Measurements from ENCODE around the gene GFI1. TPM values are rescaled to one million over a fixed set of nuclear protein-coding genes. Genes with fewer than 3 reads are reported as not detected.

Gene GFI1
- total and polyA plus RNA-seq, 2 of the 8 experiments (the other 6 are each of a cell fraction or from before 2014, with no cell fraction given) = 0.08 to 0.17 TPM

DNA sequence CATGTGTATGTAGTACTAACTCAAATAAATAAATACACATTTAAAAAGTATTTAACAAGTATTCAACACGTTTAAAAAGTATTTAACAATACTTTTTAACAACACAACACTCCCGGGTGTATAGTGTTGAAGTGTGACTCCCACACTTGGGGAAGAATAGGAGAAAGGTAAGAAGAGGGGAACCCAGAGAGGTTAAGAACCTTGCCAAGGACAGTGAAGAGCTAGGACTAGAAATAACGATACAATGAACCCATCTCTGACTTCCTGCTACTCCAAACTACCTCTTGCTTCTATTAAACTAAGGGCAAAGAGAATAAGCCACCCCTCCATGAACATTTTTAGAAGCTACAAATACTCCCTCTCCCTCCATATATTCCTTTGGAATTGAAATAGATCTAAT, 1.7 kb upstream of the GFI1 start:
- WGBS, 2 experiments (ENCODE audit: extremely low coverage in 1 of 2, insufficient coverage in 1 of 2, insufficient read length in 1 of 2, insufficient replicate concordance in 2 of 2, low coverage in 1 of 2, low lambda C conversion rate in 2 of 2, missing lambda C conversion rate in 1 of 2) = 60% methylated on average over 3 of the region's 3 CpGs; no CpG with 5 or more reads in 1 of the 2 experiments
- H3K9ac ChIP-seq (replicated peaks in 1 of 4; ENCODE audit: extremely low read depth in 1 of 4, low read depth in 3 of 4, low read length in 3 of 4) = no peak overlapping the region
- H3K79me1 ChIP-seq (ENCODE audit: low read depth, low read length) = no peaks in the 10 kb centered on the region
- H2AFZ ChIP-seq (ENCODE audit: low read length) = no peak overlapping the region
- H3K36me3 ChIP-seq (ENCODE audit: control insufficient read depth in 2 of 4, insufficient read depth in 4 of 4, low read length in 3 of 4) = peaks cover 0 to 2% (median 0%) of the 10 kb centered on the region in 4 experiments; a peak in 1 of 8 replicates
- no peak overlapping the region for H3K18ac ChIP-seq (ENCODE audit: extremely low read depth, low read length)
- H2BK12ac ChIP-seq (ENCODE audit: low read depth, low read length) = no peak overlapping the region
- ChIA-PET CTCF (ENCODE audit: partially characterized antibody) (interaction anchor here (1.0 to 1.2 kb wide), 2 partner anchors 12 to 178 kb away, joined by 3 read pairs; no protein-coding TSS in a partner anchor), POLR2A (ENCODE audit: partially characterized antibody) (no interaction called here)
- H4K5ac ChIP-seq (ENCODE audit: insufficient read length, low read depth, low read length) = no peak overlapping the region
- peaks cover 21% of the 10 kb centered on the region; the same call in 1 of the 2 replicates for H3K23me2 ChIP-seq (ENCODE audit: low read depth, low read length)
- H3K27ac ChIP-seq (ENCODE audit: low read depth, low read length) = no peak overlapping the region
- H3K4me1 ChIP-seq (replicated peaks in 1 of 4; ENCODE audit: control insufficient read depth in 3 of 4, insufficient read depth in 4 of 4, low read length in 3 of 4) = peaks cover 0 to 21% (median 13%) of the 10 kb centered on the region in 4 experiments; a peak in 6 of 7 replicates
- H2AK5ac ChIP-seq (ENCODE audit: low read depth, low read length) = no peak overlapping the region
- H3K27me3 ChIP-seq (replicated peaks in 1 of 4; ENCODE audit: control insufficient read depth in 3 of 4, extremely low read depth in 1 of 4, insufficient read depth in 3 of 4, low read length in 3 of 4) = peaks cover 44 to 60% (median 55%) of the 10 kb centered on the region in 4 experiments
- no peak overlapping the region for H3K4me3 ChIP-seq (ENCODE audit: extremely low read depth in 1 of 4, insufficient read depth in 2 of 4, low read depth in 3 of 4, low read length in 4 of 4)
- DNase-seq (ENCODE audit: low read depth in 1 of 2, low spot score in 2 of 2) (no peak), FAIRE-seq (no peak)
- no peak overlapping the region for H2BK5ac ChIP-seq (ENCODE audit: low read depth, low read length)
- H4K8ac ChIP-seq (ENCODE audit: extremely low read depth, insufficient read depth, low read length) = no peak overlapping the region
- no peak overlapping the region for H2BK15ac ChIP-seq (ENCODE audit: low read length)
- H4K91ac ChIP-seq (replicated peaks; ENCODE audit: insufficient read length, low read length) = no peak overlapping the region
- no peak overlapping the region for H3K14ac ChIP-seq (ENCODE audit: insufficient read length)
- H3K79me2 ChIP-seq (ENCODE audit: control insufficient read depth in 1 of 2, insufficient read depth in 2 of 2, low read length in 2 of 2) = no peaks in the 10 kb centered on the region
- H4K20me1 ChIP-seq (replicated peaks in 1 of 2; ENCODE audit: control insufficient read depth in 1 of 2, insufficient read depth in 2 of 2, low read length in 2 of 2) = peaks cover 0 to 4% of the 10 kb centered on the region in 2 experiments
- no peak overlapping the region for H3K4me2 ChIP-seq (ENCODE audit: insufficient read depth in 1 of 2, low read depth in 2 of 2, low read length in 2 of 2)
- no peak overlapping the region for H3K56ac ChIP-seq (replicated peaks; ENCODE audit: insufficient read length, low read depth, low read length)
- no peak overlapping the region for H2BK20ac ChIP-seq (ENCODE audit: low read length)
- no peaks in the 10 kb centered on the region for H3K9me3 ChIP-seq (ENCODE audit: insufficient read depth in 2 of 2, low read depth in 1 of 2, low read length in 1 of 2)
- H2BK120ac ChIP-seq (replicated peaks; ENCODE audit: low read depth, low read length) = no peak overlapping the region
- no peak overlapping the region for H3K23ac ChIP-seq (ENCODE audit: insufficient read length)
- no peak overlapping the region for H3K4ac ChIP-seq (replicated peaks; ENCODE audit: insufficient read length, low read depth, low read length)
- TF ChIP-seq HDAC2 (IDR thresholded peaks at IDR 0.05; ENCODE audit: borderline replicate concordance in 1 of 2, low read depth in 2 of 2, low read length in 2 of 2) (no peak), SIRT6 (IDR thresholded peaks at IDR 0.05; ENCODE audit: low read length) (no peak), POLR2A (IDR thresholded peaks at IDR 0.05; ENCODE audit: control extremely low read depth in 1 of 2, low read depth in 2 of 2, low read length in 2 of 2) (no peak), TBP (IDR thresholded peaks at IDR 0.05; ENCODE audit: low read depth, low read length) (no peak), CBX8 (IDR thresholded peaks at IDR 0.05; ENCODE audit: borderline replicate concordance, low read depth, low read length) (no peak), MAFK (IDR thresholded peaks at IDR 0.05; ENCODE audit: low read depth, low read length) (no peak), PHF8 (conservative IDR thresholded peaks at IDR 0.05; ENCODE audit: low read depth, low read length) (no peak), SRF (IDR thresholded peaks at IDR 0.05; ENCODE audit: low read depth, low read length) (no peak), KDM5A (IDR thresholded peaks at IDR 0.05; ENCODE audit: low read length) (no peak), BRCA1 (IDR thresholded peaks at IDR 0.05; ENCODE audit: low read depth, low read length) (no peak), SAP30 (IDR thresholded peaks at IDR 0.05; ENCODE audit: insufficient read depth, insufficient replicate concordance, low read length) (no peak)
- TF ChIP-seq, protein P1, sequence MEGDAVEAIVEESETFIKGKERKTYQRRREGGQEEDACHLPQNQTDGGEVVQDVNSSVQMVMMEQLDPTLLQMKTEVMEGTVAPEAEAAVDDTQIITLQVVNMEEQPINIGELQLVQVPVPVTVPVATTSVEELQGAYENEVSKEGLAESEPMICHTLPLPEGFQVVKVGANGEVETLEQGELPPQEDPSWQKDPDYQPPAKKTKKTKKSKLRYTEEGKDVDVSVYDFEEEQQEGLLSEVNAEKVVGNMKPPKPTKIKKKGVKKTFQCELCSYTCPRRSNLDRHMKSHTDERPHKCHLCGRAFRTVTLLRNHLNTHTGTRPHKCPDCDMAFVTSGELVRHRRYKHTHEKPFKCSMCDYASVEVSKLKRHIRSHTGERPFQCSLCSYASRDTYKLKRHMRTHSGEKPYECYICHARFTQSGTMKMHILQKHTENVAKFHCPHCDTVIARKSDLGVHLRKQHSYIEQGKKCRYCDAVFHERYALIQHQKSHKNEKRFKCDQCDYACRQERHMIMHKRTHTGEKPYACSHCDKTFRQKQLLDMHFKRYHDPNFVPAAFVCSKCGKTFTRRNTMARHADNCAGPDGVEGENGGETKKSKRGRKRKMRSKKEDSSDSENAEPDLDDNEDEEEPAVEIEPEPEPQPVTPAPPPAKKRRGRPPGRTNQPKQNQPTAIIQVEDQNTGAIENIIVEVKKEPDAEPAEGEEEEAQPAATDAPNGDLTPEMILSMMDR (IDR thresholded peaks at IDR 0.05; ENCODE audit: control extremely low read depth in 1 of 3, insufficient read depth in 1 of 3, low read depth in 1 of 3, low read length in 3 of 3) = no peak

Measured in H1 (cell line).